ENCODE data around the gene ISX.

- TF ChIP-seq CTCF (IDR thresholded peaks at IDR 0.05; ENCODE audit: low read depth, low read length) = no peak
- no peak for TF ChIP-seq POLR2A (IDR thresholded peaks at IDR 0.05; ENCODE audit: extremely low read depth, insufficient read length)
- TF ChIP-seq MAX (IDR thresholded peaks at IDR 0.05; ENCODE audit: low read depth, low read length) = no peak
Measured at GRCh38 chr22:35051791-35052190, 14.2 kb upstream of the ISX start.

Data from NB4 (cell line).